Mesenteric fat pad (tissue), 1 donor: Measurements from ENCODE around the gene RNF112. TPM values are rescaled to one million over a fixed set of nuclear protein-coding genes. Genes with fewer than 3 reads are reported as not detected.
"Not testable (repeated sequence)": the region's sequence is repeated elsewhere in the genome, so short reads cannot be mapped to it uniquely, and the experiment has no call there.

Source experiments
- DNase-seq: peaks from one replicate; pipeline ENCODE4 v3.0.0-alpha.2; 2020; ENCODE audit warnings: low spot score
- total RNA-seq: library from RNA; stranded (reverse); fragmentation: NEBNext Ultra II Directional; extraction: Animal tissue kit (Norgen Biotek cat#: 25700); gene quantifications from one replicate; pipeline ENCODE4 v1.2.1, GENCODE V29; 2021
- donor health status: DM: yes; HTN: yes; CAD: no.

The RNF112 gene
- total RNA-seq, 1 donor from 2014 or later: 3.9 TPM

GRCh38 chr17:19410091-19410490 lies 941 bp upstream of the RNF112 start:
- peak; percentile 77 for DNase-seq

- DNase-seq: peak; percentile 88
Observed at GRCh38 chr17:19411631-19412030, 599 bp downstream of the RNF112 start.

DNA sequence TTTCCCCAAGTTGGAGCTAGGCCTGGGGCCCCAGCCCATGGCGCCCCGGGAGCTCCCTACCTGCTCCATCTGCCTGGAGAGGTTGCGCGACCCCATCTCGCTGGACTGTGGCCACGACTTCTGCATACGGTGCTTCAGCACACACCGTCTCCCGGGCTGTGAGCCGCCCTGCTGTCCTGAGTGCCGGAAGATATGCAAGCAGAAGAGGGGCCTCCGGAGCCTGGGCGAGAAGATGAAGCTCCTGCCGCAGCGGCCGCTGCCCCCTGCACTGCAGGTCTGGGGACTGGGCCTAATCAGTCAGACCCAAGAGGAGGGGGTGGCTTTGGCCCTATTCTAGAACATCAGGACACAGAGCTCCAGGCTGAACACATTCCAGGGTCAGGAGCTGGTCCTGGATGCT lies 1.5 kb downstream of the RNF112 start:
- DNase-seq: no peak

DNA sequence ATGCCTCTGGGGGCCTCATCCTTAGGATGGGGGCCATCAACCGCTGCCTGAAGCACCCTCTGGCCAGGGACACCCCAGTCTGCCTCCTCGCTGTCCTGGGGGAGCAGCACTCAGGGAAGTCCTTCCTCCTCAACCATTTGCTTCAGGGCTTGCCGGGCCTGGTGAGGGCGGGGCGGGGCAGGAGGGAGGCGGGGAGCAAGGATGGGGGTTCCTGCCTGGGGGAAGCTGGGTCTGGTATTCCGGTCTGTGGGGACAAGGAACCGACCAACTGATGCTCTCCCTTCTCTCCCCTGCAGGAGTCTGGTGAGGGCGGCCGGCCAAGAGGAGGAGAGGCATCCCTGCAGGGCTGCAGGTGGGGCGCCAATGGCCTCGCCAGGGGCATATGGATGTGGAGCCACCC lies 2.0 kb downstream of the RNF112 start:
- peak; percentile 83 for DNase-seq

- DNase-seq: peak; percentile 72
Observed at GRCh38 chr17:19413761-19414160, 2.7 kb downstream of the RNF112 start.

DNA sequence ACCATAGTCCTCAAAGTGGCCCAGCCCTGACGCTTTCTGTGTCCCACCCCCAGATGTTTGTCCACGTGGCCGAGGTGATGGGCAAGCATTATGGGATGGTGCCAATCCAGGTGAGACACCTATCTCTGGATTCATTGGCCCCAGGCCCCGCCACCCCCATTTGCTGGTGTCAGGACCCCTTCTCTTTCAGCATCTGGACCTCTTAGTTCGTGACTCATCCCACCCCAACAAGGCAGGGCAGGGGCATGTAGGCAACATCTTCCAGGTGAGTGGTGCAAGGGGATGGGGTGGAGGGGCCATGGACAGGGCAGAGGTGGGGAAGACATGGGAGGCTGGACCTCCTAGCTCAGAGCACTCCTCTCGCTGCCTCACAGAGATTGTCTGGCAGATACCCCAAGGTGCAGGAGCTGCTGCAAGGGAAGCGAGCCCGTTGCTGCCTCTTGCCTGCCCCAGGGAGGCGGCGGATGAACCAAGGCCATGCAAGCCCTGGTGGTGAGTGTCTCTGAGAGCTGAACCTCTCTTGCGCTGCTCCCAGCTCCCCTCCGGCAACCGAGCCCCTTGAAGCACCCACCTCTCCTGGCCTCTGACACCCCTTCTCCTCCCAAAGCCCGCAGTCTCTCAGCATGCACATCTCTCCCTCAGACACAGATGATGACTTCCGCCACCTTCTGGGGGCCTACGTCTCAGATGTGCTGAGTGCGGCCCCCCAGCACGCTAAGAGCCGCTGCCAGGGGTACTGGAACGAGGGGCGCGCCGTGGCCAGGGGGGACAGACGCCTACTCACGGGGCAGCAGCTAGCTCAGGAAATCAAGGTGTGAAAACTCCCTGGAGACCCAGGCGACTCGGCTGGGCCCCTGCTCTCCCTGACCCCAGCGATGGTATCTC lies 3.6 kb downstream of the RNF112 start:
- peak; percentile 60 for DNase-seq

DNA sequence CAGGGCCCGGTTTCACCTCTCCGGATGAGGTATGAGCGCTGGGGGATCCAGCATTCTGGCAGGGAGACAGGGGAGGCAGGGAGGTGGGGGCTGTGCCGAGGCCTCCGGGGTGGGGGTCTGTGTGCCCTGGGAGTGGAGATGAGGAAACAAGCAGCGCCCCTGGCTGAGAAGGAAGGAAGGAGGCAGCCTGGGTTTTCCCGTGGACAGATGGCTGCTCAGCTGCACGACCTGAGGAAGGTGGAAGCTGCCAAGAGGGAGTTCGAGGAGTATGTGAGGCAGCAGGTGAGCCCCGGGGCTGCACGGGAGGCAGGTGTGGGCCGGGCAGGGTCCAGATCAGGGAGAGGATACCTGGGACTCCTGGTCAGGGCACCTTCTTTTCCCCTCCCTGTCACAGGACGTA lies 4.3 kb downstream of the RNF112 start:
- DNase-seq: no peak

- peak; percentile 67 for DNase-seq
Observed at GRCh38 chr17:19415806-19416775, 5.1 kb downstream of the RNF112 start.

GRCh38 chr17:19417611-19418010 lies 6.6 kb downstream of the RNF112 start:
- peak; percentile 30 for DNase-seq

DNA sequence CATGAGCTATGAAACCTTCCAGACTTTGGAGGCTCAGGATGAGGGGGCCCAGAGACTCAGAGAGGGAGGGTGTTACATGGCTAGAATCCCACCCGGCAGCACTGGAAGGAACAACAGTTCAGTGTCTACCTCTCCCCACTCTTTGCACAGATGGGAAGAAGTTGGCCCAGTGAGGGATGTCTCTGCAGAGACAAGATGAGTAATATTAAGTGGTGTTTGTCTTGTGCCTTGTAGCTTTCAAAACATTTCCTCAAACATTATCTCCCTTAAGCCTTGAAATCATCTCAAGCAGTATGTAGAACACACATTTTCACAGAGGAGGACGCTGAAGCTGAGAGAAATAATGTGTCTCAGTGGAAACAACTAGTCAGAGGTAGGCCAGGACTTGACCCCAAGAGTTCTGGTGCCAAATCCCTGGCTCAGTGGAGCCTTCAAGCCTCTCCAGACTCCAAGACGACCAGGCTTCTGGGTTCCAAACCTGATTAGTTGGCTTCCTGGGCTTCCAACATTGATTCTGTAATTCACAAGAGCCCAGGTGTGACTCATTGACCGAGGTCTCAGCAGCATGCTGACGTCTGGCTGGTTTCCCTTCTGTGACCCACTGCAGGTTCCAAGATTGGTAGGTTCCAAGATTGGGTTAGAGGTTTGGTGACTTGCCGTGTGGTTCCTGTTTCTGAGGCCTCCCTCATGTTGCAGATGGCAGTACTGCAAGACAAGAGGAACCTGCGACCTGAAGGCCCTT lies 7.4 kb downstream of the RNF112 start:
- DNase-seq: peak; percentile 72

- no peak for DNase-seq
Observed at GRCh38 chr17:19421219-19421618, 10.2 kb downstream of the RNF112 start.

GRCh38 chr17:19421926-19422325 lies 10.9 kb downstream of the RNF112 start:
- no peak for DNase-seq

- DNase-seq: no peak
Observed at GRCh38 chr17:19424934-19425868, 14.2 kb downstream of the RNF112 start.

DNA sequence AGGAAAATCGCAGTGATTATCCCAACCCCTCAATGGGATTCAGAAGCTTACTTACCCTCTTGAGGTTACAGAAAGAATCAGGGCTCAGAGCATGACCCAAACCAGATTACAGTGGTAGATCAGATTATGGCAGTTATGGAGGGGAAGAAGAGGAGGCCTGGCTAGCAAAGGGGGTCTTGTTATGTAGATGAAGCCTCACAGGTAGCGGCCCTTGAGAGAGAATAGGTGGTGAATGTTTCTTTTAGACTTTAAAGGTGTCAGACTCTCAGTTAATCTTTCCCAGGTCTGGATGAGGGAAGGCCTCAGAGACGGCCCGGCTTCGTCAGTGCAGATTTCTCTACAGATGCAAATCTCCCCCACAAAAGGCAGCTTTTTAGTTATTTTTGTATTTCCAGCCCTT lies 15.6 kb downstream of the RNF112 start:
- DNase-seq: no peak

DNA sequence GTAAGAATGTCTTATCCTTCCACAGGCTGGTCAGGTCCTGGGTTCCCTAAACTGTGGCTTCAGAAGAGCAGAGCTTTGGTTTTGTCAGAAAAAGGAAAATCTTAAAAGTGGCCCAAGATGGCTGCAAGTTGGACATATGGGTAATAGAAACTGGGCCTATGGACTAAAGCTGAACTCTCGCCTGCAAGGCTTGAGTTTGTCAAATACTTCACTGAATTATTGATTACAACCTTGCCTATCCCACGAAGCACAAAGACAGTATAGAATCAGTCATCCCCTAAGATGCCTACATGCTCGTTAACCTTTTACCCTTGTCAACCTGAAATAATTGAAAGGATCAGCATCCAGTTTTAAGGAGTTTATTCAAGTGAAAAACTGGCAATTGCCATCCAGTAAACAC lies 20.7 kb downstream of the RNF112 start:
- no peak for DNase-seq

GRCh38 chr17:19433255-19433654 lies 22.2 kb downstream of the RNF112 start:
- DNase-seq: no peak

DNA sequence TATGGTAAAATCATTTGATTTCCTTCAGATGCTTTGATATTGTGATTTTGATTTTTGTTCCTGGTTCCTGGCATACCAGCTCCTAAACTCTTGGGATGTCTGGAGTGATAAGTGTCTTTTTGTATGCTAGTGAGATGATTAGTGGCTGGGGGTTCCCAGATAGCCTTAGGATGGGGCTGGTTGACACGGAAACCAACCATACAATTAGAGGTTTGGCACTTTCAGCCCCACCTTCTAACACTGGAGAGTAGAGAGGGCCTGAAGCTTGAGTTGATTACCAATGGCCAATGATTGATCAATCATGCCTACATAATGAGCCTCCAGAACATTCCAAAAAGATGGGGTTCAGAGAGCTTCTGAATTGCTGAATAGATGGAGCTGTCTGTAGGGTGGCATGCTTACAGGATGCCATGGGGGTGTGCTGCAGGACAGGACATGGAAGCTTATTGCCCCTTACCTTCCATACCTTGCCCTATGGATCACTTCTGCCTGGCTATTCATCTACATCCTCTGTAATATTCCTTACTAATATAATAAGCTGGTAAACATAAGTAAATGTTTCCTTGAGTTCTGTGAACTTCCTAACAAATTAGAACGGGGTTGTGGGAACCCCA lies 22.8 kb downstream of the RNF112 start:
- no peak for DNase-seq

DNA sequence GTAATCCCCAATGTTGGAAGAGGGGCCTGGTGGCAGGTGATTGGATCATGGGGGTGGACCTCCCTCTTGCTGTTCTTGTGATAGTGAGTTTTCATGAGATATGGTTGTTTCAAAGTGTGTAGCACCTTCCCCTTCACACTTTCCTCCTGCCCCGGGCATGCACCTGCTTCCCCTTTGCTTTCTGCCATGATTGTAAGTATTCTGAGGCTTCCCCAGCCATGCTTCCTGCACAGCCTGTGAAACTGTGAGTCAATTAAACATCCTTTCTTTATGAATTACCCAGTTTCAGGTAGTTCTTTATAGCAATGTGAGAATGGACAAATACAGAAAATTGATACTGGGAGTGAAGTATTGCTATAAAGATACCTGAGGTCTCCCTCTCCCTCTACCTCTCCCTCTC lies 29.4 kb downstream of the RNF112 start:
- no peak for DNase-seq

DNA sequence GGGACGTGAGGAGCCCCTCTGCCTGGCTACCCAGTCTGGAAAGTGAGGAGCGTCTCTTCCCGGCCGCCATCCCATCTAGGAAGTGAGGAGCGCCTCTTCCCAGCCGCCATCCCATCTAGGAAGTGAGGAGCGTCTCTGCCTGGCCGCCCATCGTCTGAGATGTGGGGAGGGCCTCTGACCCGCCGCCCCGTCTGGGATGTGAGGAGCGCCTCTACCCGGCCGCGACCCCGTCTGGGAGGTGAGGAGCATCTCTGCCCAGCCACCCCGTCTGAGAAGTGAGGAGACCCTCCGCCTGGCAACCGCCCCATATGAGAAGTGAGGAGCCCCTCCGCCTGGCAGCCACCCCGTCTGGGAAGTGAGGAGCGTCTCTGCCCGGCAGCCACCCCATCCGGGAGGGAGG lies 30.3 kb downstream of the RNF112 start:
- DNase-seq: not testable (repeated sequence)

GRCh38 chr17:19442731-19443130 lies 31.7 kb downstream of the RNF112 start:
- DNase-seq: no peak
